HepG2 (cell line): ENCODE measurements around the gene LYPD3.

Experiments
- FOXJ3 ChIP-seq: sonication (generic); formaldehyde crosslinking; IDR thresholded peaks from 2 replicates; pipeline ENCODE4 v1.4.0; 2020; ENCODE audit warnings: missing genetic modification reagents, mild to moderate bottlenecking, borderline replicate concordance
- NFRKB ChIP-seq: fragments of 450-650 bp; IDR thresholded peaks from 2 replicates; pipeline ENCODE4 v1.6.1; 2017
- POLR2A ChIP-seq, 2 experiments: IDR thresholded peaks; 2 replicates each; pipeline ENCODE4 v1.6.1; 2011; ENCODE audit warnings: low read depth in 2 of 2, low read length in 2 of 2, mild to moderate bottlenecking in 1 of 2, moderate library complexity in 1 of 2; ENCODE audit not compliant: insufficient read depth in 1 of 2
- POLR2AphosphoS5 ChIP-seq: IDR thresholded peaks from 2 replicates; pipeline ENCODE4 v1.6.1; 2012; ENCODE audit warnings: low read depth, low read length
- SMC3 ChIP-seq: IDR thresholded peaks from 2 replicates; pipeline ENCODE4 v1.6.1; 2011; ENCODE audit warnings: low read length, improper control_type of control experiment
- TAF1 ChIP-seq: sonication (generic); formaldehyde crosslinking; IDR thresholded peaks from 2 replicates; pipeline ENCODE4 v1.4.0; 2020; ENCODE audit warnings: missing genetic modification reagents
- TEAD3 ChIP-seq: optimal IDR thresholded peaks from 2 replicates; pipeline ENCODE3; 2016; ENCODE audit warnings: borderline replicate concordance
- ZNF33A ChIP-seq: sonication (generic); formaldehyde crosslinking; IDR thresholded peaks from 2 replicates; pipeline ENCODE4 v1.5.1; 2020; ENCODE audit warnings: missing genetic modification reagents, mild to moderate bottlenecking, moderate library complexity, borderline replicate concordance
- ZNF354B ChIP-seq: sonication (generic); formaldehyde crosslinking; IDR thresholded peaks from 2 replicates; pipeline ENCODE4 v1.8.0; 2022; ENCODE audit warnings: mild to moderate bottlenecking, missing genetic modification reagents
- TF ChIP-seq, protein P1 (sequence below): sonication (generic); formaldehyde crosslinking; IDR thresholded peaks from 2 replicates; pipeline ENCODE4 v1.5.0; 2020; ENCODE audit warnings: mild to moderate bottlenecking, missing genetic modification reagents, moderate library complexity
- TF ChIP-seq, protein P2 (sequence below): sonication (generic); formaldehyde crosslinking; IDR thresholded peaks from 2 replicates; pipeline ENCODE4 v1.5.0; 2020; ENCODE audit warnings: missing genetic modification reagents
- TF ChIP-seq, protein P3 (sequence below): sonication (generic); formaldehyde crosslinking; IDR thresholded peaks from 2 replicates; pipeline ENCODE4 v1.4.0; 2020; ENCODE audit warnings: mild to moderate bottlenecking, missing genetic modification reagents
- TF ChIP-seq, protein P4 (sequence below): sonication (generic); formaldehyde crosslinking; IDR thresholded peaks from 2 replicates; pipeline ENCODE4 v1.4.0; 2020; ENCODE audit warnings: mild to moderate bottlenecking, missing genetic modification reagents
- TF ChIP-seq, protein P5 (sequence below): sonication (generic); formaldehyde crosslinking; IDR thresholded peaks from 2 replicates; pipeline ENCODE4 v1.4.0; 2020; ENCODE audit warnings: missing genetic modification reagents

DNA sequence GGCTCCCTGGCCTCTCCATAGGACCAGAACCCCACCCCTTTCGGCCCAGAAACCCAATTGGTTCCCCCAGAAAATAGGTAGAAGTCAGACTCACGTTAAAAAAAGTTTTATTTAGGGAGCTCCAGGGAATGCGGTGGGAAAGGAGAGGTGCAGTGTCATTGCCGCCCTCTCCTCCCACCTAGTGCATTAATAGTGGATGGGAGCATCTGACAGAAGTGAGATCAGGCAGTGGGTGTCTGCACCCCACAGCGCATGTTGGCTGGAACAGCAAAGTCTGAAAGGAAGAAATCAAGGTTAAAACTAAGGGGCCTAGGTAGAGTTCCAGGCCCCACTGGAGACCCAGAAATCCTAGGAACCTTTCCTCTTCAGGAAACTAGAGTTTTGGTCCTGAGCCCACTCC, 41.2 kb upstream of the LYPD3 start:
- TF ChIP-seq TEAD3 (no peak), TAF1 (no peak), NFRKB (no peak), ZNF354B (CRISPR knock-in tag) (no peak), POLR2AphosphoS5 (no peak), POLR2A (IDR thresholded peaks at IDR 0.05; ENCODE audit: insufficient read depth in 1 of 2, low read depth in 2 of 2, low read length in 2 of 2) (no peak), FOXJ3 (CRISPR knock-in tag) (no peak), SMC3 (no peak), ZNF33A (CRISPR knock-in tag) (no peak)
- TF ChIP-seq, protein P1, sequence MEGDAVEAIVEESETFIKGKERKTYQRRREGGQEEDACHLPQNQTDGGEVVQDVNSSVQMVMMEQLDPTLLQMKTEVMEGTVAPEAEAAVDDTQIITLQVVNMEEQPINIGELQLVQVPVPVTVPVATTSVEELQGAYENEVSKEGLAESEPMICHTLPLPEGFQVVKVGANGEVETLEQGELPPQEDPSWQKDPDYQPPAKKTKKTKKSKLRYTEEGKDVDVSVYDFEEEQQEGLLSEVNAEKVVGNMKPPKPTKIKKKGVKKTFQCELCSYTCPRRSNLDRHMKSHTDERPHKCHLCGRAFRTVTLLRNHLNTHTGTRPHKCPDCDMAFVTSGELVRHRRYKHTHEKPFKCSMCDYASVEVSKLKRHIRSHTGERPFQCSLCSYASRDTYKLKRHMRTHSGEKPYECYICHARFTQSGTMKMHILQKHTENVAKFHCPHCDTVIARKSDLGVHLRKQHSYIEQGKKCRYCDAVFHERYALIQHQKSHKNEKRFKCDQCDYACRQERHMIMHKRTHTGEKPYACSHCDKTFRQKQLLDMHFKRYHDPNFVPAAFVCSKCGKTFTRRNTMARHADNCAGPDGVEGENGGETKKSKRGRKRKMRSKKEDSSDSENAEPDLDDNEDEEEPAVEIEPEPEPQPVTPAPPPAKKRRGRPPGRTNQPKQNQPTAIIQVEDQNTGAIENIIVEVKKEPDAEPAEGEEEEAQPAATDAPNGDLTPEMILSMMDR (CRISPR knock-in tag): no peak
- TF ChIP-seq, protein P2, sequence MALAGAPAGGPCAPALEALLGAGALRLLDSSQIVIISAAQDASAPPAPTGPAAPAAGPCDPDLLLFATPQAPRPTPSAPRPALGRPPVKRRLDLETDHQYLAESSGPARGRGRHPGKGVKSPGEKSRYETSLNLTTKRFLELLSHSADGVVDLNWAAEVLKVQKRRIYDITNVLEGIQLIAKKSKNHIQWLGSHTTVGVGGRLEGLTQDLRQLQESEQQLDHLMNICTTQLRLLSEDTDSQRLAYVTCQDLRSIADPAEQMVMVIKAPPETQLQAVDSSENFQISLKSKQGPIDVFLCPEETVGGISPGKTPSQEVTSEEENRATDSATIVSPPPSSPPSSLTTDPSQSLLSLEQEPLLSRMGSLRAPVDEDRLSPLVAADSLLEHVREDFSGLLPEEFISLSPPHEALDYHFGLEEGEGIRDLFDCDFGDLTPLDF: no peak
- TF ChIP-seq, protein P3, sequence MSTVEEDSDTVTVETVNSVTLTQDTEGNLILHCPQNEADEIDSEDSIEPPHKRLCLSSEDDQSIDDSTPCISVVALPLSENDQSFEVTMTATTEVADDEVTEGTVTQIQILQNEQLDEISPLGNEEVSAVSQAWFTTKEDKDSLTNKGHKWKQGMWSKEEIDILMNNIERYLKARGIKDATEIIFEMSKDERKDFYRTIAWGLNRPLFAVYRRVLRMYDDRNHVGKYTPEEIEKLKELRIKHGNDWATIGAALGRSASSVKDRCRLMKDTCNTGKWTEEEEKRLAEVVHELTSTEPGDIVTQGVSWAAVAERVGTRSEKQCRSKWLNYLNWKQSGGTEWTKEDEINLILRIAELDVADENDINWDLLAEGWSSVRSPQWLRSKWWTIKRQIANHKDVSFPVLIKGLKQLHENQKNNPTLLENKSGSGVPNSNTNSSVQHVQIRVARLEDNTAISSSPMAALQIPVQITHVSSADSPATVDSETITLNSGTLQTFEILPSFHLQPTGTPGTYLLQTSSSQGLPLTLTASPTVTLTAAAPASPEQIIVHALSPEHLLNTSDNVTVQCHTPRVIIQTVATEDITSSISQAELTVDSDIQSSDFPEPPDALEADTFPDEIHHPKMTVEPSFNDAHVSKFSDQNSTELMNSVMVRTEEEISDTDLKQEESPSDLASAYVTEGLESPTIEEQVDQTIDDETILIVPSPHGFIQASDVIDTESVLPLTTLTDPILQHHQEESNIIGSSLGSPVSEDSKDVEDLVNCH (CRISPR knock-in tag): no peak
- TF ChIP-seq, protein P4, sequence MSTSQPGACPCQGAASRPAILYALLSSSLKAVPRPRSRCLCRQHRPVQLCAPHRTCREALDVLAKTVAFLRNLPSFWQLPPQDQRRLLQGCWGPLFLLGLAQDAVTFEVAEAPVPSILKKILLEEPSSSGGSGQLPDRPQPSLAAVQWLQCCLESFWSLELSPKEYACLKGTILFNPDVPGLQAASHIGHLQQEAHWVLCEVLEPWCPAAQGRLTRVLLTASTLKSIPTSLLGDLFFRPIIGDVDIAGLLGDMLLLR (CRISPR knock-in tag): no peak
- TF ChIP-seq, protein P5, sequence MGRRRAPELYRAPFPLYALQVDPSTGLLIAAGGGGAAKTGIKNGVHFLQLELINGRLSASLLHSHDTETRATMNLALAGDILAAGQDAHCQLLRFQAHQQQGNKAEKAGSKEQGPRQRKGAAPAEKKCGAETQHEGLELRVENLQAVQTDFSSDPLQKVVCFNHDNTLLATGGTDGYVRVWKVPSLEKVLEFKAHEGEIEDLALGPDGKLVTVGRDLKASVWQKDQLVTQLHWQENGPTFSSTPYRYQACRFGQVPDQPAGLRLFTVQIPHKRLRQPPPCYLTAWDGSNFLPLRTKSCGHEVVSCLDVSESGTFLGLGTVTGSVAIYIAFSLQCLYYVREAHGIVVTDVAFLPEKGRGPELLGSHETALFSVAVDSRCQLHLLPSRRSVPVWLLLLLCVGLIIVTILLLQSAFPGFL (CRISPR knock-in tag): no peak
